HG03064 (cell line): ENCODE measurements around the gene UBB.

Experiments
- ATAC-seq: cut with Tn5 transposase; IDR thresholded peaks from one replicate; pipeline ENCODE4 v1.9.1; 2021; ENCODE audit warnings: low read depth; ENCODE audit not compliant: unreplicated experiment

UBB gene

DNA sequence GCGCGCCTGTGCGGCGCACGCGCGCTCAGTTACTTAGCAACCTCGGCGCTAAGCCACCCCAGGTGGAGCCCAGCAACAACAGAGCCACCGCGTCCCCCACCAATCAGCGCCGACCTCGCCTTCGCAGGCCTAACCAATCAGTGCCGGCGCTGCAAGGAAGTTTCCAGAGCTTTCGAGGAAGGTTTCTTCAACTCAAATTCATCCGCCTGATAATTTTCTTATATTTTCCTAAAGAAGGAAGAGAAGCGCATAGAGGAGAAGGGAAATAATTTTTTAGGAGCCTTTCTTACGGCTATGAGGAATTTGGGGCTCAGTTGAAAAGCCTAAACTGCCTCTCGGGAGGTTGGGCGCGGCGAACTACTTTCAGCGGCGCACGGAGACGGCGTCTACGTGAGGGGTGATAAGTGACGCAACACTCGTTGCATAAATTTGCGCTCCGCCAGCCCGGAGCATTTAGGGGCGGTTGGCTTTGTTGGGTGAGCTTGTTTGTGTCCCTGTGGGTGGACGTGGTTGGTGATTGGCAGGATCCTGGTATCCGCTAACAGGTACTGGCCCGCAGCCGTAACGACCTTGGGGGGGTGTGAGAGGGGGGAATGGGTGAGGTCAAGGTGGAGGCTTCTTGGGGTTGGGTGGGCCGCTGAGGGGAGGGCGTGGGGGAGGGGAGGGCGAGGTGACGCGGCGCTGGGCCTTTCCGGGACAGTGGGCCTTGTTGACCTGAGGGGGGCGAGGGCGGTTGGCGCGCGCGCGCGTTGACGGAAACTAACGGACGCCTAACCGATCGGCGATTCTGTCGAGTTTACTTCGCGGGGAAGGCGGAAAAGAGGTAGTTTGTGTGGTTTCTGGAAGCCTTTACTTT, at the start of gene UBB:
TSS of gene UBB (plus strand) at position 452 of the 856 bp plus-strand sequence. CDS start 817 bp downstream, outside the sequence.
- ATAC-seq, result peak; percentile 79

DNA sequence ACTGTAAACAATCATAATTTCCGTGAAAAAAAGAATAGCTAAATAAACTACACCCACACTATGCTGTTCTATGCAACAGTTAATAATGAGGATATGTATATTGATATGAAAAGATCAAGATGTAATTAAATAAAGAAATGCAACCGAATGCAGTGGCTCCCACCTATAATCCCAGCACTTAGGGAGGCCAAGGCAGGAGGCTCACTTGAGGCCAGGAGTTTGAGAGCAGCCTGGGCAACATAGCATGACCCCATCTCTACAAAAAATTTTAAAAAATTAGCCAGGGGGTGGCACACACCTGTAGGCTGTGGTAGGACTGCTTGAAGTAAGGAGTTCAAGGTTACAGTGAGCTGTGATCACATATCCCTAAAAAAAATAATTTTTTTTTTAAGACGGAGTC, 42.5 kb upstream of the UBB start:
- ATAC-seq, result no peak

- no peak for ATAC-seq
Measured at GRCh38 chr17:16339402-16339801, 41.5 kb upstream of the UBB start.

- no peak for ATAC-seq
Measured at GRCh38 chr17:16339959-16340358, 40.9 kb upstream of the UBB start.

GRCh38 chr17:16342979-16343378, 37.9 kb upstream of the UBB start:
- no peak for ATAC-seq

DNA sequence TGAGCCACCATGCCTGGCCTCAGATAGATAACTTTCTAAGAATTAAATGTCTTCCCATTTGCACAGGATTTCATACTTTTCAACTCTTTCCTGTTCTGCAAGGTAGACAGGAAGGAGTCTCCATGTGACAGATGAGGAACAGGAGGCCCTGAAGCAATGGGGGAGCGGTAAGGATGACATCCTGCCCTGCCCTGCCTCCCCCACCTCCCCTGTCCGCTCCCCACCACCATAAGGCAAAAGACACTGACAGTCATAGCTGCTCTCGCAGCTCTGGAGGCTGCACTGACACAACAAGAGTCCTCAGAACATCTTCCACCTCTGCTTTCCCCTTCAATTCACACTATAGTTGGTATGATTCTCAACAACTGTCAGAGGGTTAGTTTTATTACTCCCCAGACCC, 37.3 kb upstream of the UBB start:
- no peak for ATAC-seq

DNA sequence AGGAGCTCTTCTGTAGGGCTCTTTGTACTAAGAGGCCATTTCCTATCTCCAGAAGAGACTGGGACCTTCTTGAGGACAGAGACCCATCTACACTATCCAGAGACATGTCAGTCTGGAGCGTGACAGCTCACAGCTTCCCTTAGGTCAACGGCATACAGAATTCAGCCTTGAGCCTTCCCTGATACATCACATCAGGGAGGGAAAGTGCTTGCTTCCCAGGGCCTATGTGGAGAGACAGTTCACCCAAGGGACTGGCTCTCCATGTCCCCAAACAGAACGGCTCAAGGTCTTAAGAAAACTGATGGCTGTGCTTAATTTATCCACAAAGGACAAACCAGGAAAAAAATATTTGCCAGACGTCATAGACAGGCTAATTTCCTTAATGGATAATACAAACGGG, 35.3 kb upstream of the UBB start:
- no peak for ATAC-seq

DNA sequence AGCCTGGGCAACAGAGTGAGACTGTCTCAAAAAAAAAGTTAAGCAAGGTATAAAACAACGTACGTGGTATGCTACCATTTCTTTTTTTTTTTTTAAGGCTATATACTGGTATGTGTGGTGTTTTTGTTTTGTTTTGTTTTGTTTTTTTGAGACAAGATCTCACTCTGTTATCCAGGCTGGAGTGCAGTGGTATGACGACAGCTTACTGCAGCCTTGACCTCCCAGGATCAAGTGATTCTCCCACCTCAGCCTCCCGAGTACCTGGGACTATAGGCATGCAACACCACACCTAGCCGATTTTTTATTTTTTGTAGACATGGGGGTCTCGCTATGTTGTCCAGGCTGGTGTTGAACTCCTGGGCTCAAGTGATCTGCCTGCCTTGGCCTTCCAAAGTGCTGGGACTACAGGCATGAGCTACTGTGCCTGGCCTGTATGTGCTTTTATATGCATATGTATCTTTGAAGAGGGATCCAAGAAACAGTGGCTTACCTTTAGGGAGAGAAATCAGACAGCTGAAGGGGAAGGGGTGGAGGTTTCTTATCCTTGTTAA, 34.1 kb upstream of the UBB start:
- no peak for ATAC-seq

- ATAC-seq, result no peak
Measured at GRCh38 chr17:16348586-16348985, 32.3 kb upstream of the UBB start.

GRCh38 chr17:16349431-16349830, 31.5 kb upstream of the UBB start:
- no peak for ATAC-seq

DNA sequence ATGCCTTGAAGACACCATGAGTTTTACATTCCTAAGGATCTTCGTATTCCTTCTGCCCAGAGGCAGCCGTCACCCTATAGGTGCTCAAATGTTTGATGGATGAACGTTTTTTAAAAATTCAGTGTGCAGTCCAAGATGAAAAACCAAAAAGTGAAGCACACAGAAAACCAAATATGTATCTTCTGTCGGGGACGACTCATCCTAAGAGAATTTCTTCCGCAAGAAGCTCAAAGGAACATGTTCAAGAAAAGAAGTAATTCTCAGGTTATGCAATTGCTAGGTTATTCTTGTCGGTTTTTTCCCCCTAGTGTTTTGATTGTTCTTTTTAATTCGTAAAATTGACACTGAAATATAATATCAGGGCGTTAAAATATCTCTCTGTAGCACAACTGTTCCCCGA, 29.1 kb upstream of the UBB start:
- no peak for ATAC-seq

- ATAC-seq, result no peak
Measured at GRCh38 chr17:16352303-16352666, 28.6 kb upstream of the UBB start.

- ATAC-seq, result no peak
Measured at GRCh38 chr17:16352667-16353316, 28.1 kb upstream of the UBB start.

- ATAC-seq, result no peak
Measured at GRCh38 chr17:16353317-16354174, 27.3 kb upstream of the UBB start, which contains the start of gene CENPV. Gene CENPV, minus strand, starts transcription at chr17:16353469. Its CDS starts 33 bp downstream, at chr17:16353436.

GRCh38 chr17:16354585-16354984, 26.3 kb upstream of the UBB start:
- ATAC-seq, result no peak

DNA sequence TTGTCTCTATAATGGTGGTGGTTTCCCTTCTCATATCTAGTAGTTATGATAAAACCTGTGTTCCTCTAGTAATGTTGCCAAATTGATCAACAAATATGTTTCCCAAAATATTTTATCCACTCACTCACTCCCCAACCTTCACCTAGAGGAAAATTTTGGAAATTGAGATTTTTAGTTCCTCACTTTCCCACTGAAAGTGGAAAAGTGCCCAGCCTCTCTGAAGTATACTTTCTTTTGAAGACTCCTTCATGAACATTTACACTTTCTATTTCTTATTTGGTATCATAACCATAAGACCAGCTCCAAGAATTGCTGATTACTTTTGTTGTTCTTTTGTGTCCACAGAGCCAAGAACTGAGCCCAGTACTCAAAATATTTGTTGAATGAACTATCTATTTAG, 22.5 kb upstream of the UBB start:
- ATAC-seq, result no peak

GRCh38 chr17:16361874-16362273, 19.0 kb upstream of the UBB start:
- no peak for ATAC-seq

GRCh38 chr17:16363749-16364536, 16.9 kb upstream of the UBB start:
- no peak for ATAC-seq

- no peak for ATAC-seq
Measured at GRCh38 chr17:16364625-16365024, 16.3 kb upstream of the UBB start.

DNA sequence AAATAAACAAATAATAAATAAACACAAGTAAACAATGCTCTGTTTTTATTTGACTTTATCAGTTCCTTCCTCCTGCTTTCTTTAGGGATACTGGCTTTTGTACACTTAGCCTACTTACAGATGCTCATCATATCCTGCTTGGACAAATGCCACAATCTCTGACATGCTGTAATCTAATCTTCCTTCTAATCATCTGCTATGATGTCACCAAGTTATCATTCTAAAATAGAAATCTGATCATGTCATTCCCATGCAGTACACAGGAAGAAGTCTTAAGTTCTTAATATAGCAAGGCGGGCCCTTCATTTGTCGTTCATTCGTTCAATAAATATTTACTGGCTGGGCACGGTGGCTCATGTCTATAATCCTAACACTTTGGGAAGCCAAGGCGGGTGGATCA, 9.1 kb upstream of the UBB start:
- ATAC-seq, result no peak
